ENCODE measurements around the gene TPR.

GRCh38 chr1:186326009-186326408 is 49.0 kb downstream of the TPR start:
- TF ChIP-seq, protein P1, sequence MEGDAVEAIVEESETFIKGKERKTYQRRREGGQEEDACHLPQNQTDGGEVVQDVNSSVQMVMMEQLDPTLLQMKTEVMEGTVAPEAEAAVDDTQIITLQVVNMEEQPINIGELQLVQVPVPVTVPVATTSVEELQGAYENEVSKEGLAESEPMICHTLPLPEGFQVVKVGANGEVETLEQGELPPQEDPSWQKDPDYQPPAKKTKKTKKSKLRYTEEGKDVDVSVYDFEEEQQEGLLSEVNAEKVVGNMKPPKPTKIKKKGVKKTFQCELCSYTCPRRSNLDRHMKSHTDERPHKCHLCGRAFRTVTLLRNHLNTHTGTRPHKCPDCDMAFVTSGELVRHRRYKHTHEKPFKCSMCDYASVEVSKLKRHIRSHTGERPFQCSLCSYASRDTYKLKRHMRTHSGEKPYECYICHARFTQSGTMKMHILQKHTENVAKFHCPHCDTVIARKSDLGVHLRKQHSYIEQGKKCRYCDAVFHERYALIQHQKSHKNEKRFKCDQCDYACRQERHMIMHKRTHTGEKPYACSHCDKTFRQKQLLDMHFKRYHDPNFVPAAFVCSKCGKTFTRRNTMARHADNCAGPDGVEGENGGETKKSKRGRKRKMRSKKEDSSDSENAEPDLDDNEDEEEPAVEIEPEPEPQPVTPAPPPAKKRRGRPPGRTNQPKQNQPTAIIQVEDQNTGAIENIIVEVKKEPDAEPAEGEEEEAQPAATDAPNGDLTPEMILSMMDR (IDR thresholded peaks at IDR 0.05; ENCODE audit: poor library complexity), result no peak
- TF ChIP-seq EZH2phosphoT487 (IDR thresholded peaks at IDR 0.05; ENCODE audit: low read depth, severe bottlenecking, unreplicated experiment) (no peak), EZH2 (IDR thresholded peaks at IDR 0.05; ENCODE audit: borderline replicate concordance) (no peak)

Data from hepatocyte (in vitro differentiated cells).